ENCODE results near the gene NR5A2.

- no peak for TF ChIP-seq FOXM1 (IDR thresholded peaks at IDR 0.05; ENCODE audit: borderline replicate concordance)
- no peak for TF ChIP-seq PKNOX1 (IDR thresholded peaks at IDR 0.05)
- TF ChIP-seq LEF1 (IDR thresholded peaks at IDR 0.05; ENCODE audit: borderline replicate concordance) = no peak
- no peak for TF ChIP-seq SUZ12 (IDR thresholded peaks at IDR 0.05)
- TF ChIP-seq FOXK2 (IDR thresholded peaks at IDR 0.05) = no peak
- TF ChIP-seq HDGF (IDR thresholded peaks at IDR 0.05; ENCODE audit: borderline replicate concordance) = no peak
- TF ChIP-seq ZNF384 (IDR thresholded peaks at IDR 0.05) = no peak
- TF ChIP-seq TARDBP (IDR thresholded peaks at IDR 0.05) = no peak
- no peak for TF ChIP-seq SP1 (IDR thresholded peaks at IDR 0.05)
- no peak for TF ChIP-seq BHLHE40 (IDR thresholded peaks at IDR 0.05; ENCODE audit: borderline replicate concordance)
- TF ChIP-seq NFRKB (IDR thresholded peaks at IDR 0.05) = no peak
- TF ChIP-seq ARNT (IDR thresholded peaks at IDR 0.05) = no peak
Measured at GRCh38 chr1:200037904-200038303, 10.4 kb downstream of the NR5A2 start.

All from HEK293T (cell line).